A549 (cell line): ENCODE results near the gene CCDC182.

Experiments
- BHLHE40 ChIP-seq: IDR thresholded peaks from 2 replicates; pipeline ENCODE4 v1.6.1; 2012; ENCODE audit warnings: low read depth, low read length, inconsistent platforms
- CBX8 ChIP-seq: fragments of 200-600 bp; sonication (generic); IDR thresholded peaks from 2 replicates; pipeline ENCODE4 v1.6.1; 2016
- CHD2 ChIP-seq: fragments of 150-350 bp; IDR thresholded peaks from 2 replicates; pipeline ENCODE4 v1.6.1; 2014; ENCODE audit warnings: low read length; ENCODE audit not compliant: partially characterized antibody
- CTCF ChIP-seq: fragments of >200 bp; sonication (Bioruptor Twin); formaldehyde crosslinking; IDR thresholded peaks from 3 replicates; pipeline ENCODE4 v1.5.1; 2016
- FOSB ChIP-seq: fragments of 250-450 bp; sonication (Bioruptor Pico); IDR thresholded peaks from 2 replicates; pipeline ENCODE4 v1.5.0; 2020; ENCODE audit warnings: mild to moderate bottlenecking, moderate library complexity
- MAFK ChIP-seq: fragments of 450-650 bp; IDR thresholded peaks from 2 replicates; pipeline ENCODE4 v1.6.1; 2014; ENCODE audit not compliant: partially characterized antibody
- MAX ChIP-seq: IDR thresholded peaks from 2 replicates; pipeline ENCODE4 v1.6.1; 2012
- MAZ ChIP-seq: fragments of 150-350 bp; IDR thresholded peaks from 2 replicates; pipeline ENCODE4 v1.6.1; 2014; ENCODE audit warnings: antibody characterized with exemption, low read depth, low read length, borderline replicate concordance
- PBX3 ChIP-seq: IDR thresholded peaks from 2 replicates; pipeline ENCODE4 v1.6.1; 2012
- POLR2A ChIP-seq: IDR thresholded peaks from 2 replicates; pipeline ENCODE4 v1.6.1; 2012; ENCODE audit warnings: mild to moderate bottlenecking, low read length
- POLR2AphosphoS2 ChIP-seq: conservative IDR thresholded peaks from 2 replicates; pipeline ENCODE4 v1.6.1; 2012; ENCODE audit warnings: low read length, improper control_type of control experiment, inconsistent platforms
- RCOR1 ChIP-seq: fragments of 150-350 bp; IDR thresholded peaks from 2 replicates; pipeline ENCODE4 v1.6.1; 2014; ENCODE audit warnings: antibody characterized with exemption, low read length, low read depth
- REST ChIP-seq: fragments of 200-600 bp; sonication (generic); IDR thresholded peaks from 2 replicates; pipeline ENCODE4 v1.6.1; 2016; ENCODE audit warnings: antibody characterized with exemption, mild to moderate bottlenecking, moderate library complexity

GRCh38 chr17:57724026-57724728, 20.9 kb downstream of the CCDC182 start:
- TF ChIP-seq MAX (no peak), FOSB (no peak), CHD2 (no peak), CTCF (no peak), CBX8 (no peak), POLR2A (no peak), POLR2AphosphoS2 (no peak), MAFK (no peak), BHLHE40 (no peak), MAZ (no peak), REST (no peak), PBX3 (no peak), RCOR1 (no peak)
